Effector memory CD4-positive, alpha-beta T cell (primary cell): Measurements from ENCODE around the gene CXCL9.

Experiments used
- DNase-seq, 3 donors: peaks; one replicate each; pipeline ENCODE4 v3.0.0-alpha.2; 2020
- H3K27ac ChIP-seq: 2 replicates; pipeline ENCODE4 v1.7.0; 2013; ENCODE audit warnings: mild to moderate bottlenecking, low read length, moderate library complexity; ENCODE audit not compliant: insufficient read depth, poor library complexity, severe bottlenecking
- H3K27me3 ChIP-seq: replicated peaks from 2 replicates; pipeline ENCODE4 v1.7.0; 2013; ENCODE audit warnings: mild to moderate bottlenecking, low read length; ENCODE audit not compliant: insufficient read depth, control insufficient read depth, poor library complexity, severe bottlenecking
- H3K36me3 ChIP-seq: 2 replicates; pipeline ENCODE4 v1.7.0; 2013; ENCODE audit warnings: mild to moderate bottlenecking, low read length, moderate library complexity; ENCODE audit not compliant: control insufficient read depth, insufficient read depth
- H3K4me1 ChIP-seq: 2 replicates; pipeline ENCODE4 v1.7.0; 2013; ENCODE audit warnings: low read length, mild to moderate bottlenecking; ENCODE audit not compliant: control insufficient read depth, insufficient read depth, poor library complexity, severe bottlenecking
- H3K4me3 ChIP-seq: 2 replicates; pipeline ENCODE4 v1.7.0; 2013; ENCODE audit warnings: low read length, low read depth, mild to moderate bottlenecking; ENCODE audit not compliant: insufficient read depth, poor library complexity, severe bottlenecking
- H3K9me3 ChIP-seq: 2 replicates; pipeline ENCODE4 v1.7.0; 2013; ENCODE audit warnings: mild to moderate bottlenecking, low read length, moderate library complexity; ENCODE audit not compliant: control insufficient read depth

Gene CXCL9

DNA sequence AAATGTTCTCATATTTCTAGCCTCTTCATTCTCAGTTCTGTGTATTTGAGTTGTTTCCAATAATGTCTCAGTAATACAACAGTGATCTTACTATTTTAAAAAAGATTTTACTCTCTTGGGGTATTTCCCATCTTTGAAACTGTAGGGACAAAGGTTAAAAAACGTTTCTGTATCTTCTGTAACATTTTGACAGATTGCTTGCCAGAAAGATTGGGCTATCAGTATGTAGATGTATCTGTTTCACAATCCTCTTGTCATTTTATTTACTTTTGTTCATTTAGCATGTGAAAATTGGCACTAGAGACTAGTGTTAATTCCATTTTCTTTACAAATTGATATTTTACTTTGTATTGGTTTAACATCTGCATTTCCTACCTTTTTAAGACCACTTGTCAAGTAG, 6.2 kb upstream of the CXCL9 start:
- no peaks in the 10 kb centered on the region for H3K27me3 ChIP-seq
- no peak overlapping the region for H3K4me3 ChIP-seq
- no peaks in the 10 kb centered on the region for H3K36me3 ChIP-seq
- no peak for DNase-seq
- no peaks in the 10 kb centered on the region for H3K9me3 ChIP-seq
- H3K27ac ChIP-seq = no peak overlapping the region
- H3K4me1 ChIP-seq = no peaks in the 10 kb centered on the region

DNA sequence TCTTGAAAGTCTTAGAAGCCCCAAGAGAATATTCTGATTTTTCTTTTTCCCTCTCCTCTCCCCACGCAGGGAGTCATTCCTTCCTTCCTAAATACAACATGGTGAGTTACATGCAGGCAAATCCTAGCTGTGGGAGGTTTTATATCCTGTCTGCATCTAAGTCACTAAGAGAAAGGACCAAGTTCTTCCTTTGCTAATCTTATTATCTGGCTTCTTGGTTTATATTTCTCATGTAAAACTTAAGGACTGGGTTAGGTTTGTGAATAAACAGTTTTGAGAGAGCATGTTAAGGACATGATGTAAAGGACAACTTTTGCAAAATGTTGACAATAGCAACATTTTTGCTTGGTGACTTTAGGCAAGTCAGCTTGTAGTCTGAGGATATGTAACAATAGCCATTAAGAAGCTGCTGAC, 5.1 kb upstream of the CXCL9 start:
- H3K9me3 ChIP-seq = no peaks in the 10 kb centered on the region
- DNase-seq = no peak
- no peak overlapping the region for H3K4me3 ChIP-seq
- H3K36me3 ChIP-seq = no peaks in the 10 kb centered on the region
- H3K4me1 ChIP-seq = no peaks in the 10 kb centered on the region
- no peaks in the 10 kb centered on the region for H3K27me3 ChIP-seq
- no peak overlapping the region for H3K27ac ChIP-seq

DNA sequence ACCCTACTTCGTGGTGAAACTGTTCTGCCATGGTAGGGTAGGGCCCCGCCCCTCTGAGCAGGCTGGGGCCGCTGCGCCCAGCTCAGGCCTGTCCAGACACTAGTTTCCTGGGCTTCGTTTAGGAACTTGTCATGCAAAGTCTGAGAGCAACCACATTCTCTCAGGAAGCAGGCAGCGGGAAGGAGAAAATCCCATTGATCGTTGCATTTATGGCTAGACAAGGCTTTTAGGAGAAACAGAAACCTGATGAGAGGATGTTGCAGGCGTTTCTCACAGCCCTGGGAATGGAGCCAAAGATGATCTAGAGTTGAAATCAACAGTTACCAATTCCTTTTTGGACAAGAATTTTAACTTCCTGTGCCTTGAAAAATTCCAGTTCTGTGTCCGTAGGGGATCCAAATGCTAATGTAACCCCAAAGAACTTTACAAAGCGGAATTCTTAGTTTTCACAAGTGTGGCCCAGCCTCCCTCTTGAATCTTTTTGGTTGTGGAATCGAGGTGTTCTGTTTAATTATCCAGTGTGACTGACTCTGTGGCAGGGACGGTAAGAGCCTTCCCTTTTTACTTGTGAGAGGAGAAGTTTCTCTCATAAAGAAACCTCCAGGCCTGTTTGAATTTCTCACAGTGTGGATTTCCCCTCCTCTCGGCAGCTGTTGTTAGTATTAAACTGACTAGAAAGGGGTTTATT, 4.5 kb upstream of the CXCL9 start:
- DNase-seq = no peak
- no peak overlapping the region for H3K27ac ChIP-seq
- no peaks in the 10 kb centered on the region for H3K4me1 ChIP-seq
- H3K9me3 ChIP-seq = no peaks in the 10 kb centered on the region
- no peak overlapping the region for H3K4me3 ChIP-seq
- H3K27me3 ChIP-seq = no peaks in the 10 kb centered on the region
- H3K36me3 ChIP-seq = no peaks in the 10 kb centered on the region

DNA sequence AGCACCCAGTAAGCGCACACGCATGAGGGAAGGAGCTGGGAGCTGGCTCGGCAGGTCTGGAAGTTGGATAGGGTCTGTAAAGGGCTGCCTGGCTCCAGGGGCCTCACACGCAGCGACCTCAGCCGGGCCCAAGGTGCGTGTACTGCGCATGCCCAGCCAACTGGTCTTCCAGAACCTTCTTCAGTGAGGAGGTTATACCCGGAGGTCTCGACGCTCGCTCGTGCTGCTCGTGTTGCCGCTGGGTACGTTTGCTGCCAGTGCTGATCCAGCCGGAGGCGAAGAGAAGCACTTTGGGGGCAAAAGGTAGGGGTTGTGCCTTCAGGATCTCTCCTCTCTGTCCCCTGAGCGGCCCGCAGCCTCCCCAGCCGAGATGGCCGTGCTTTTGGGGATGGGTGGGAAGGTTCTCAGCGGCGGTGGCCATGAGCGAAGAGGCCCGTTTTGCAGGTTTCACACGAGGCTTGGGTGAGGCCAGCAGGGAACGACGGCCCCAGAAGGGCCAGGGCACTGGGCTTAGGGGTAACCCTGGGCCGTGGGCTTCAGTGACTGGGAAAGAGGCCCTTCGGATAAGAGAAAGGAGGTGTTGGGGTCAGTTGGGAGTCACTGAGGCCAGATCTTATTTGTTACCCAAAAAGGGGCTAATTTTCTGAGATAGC, 3.8 kb upstream of the CXCL9 start:
- no peak overlapping the region for H3K4me3 ChIP-seq
- no peak for DNase-seq
- no peak overlapping the region for H3K27ac ChIP-seq
- H3K4me1 ChIP-seq = no peaks in the 10 kb centered on the region
- no peaks in the 10 kb centered on the region for H3K27me3 ChIP-seq
- H3K36me3 ChIP-seq = no peaks in the 10 kb centered on the region
- H3K9me3 ChIP-seq = no peaks in the 10 kb centered on the region

DNA sequence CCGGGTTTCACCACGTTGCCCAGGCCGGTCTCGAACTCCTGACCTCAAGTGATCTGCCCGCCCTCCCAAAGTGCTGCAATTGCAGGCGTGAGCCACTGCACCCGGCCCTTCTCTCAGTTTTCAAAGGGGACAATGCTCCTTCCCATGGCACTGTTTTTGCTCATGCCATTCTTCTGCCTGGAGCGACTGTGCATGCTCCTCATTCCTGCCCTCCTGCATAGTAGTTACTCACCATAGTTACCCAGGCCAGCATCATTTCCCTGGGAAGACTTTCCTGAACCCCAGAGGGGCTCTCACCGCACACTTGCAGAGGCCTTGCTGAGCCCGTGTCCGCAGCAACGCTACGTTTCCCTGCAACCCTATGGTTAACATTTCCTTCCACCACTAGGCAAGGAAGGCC, 3.3 kb upstream of the CXCL9 start:
- H3K27ac ChIP-seq = no peak overlapping the region
- no peaks in the 10 kb centered on the region for H3K27me3 ChIP-seq
- no peaks in the 10 kb centered on the region for H3K4me1 ChIP-seq
- no peaks in the 10 kb centered on the region for H3K36me3 ChIP-seq
- no peak for DNase-seq
- H3K4me3 ChIP-seq = no peak overlapping the region
- H3K9me3 ChIP-seq = no peaks in the 10 kb centered on the region

DNA sequence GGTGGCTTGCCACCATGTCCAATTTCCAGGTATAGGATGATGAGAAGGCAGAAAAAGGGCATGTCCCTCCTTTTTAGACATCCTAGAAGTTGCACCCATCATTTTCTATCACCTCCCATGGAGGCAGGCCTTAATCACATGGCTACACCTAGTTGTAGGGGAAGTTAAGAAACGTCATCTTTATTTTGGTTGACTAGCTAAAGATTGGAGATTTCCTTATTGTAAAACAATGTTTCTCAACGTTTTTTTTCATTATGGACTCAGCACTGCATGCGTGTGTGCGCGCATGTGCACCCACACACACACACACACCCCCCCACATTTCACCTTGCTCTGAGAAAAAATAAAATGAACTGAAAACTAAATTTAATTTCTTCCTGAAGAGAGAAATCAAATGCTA, 2.0 kb upstream of the CXCL9 start:
- no peak for DNase-seq
- no peaks in the 10 kb centered on the region for H3K27me3 ChIP-seq
- H3K4me3 ChIP-seq = no peak overlapping the region
- H3K4me1 ChIP-seq = no peaks in the 10 kb centered on the region
- no peak overlapping the region for H3K27ac ChIP-seq
- no peaks in the 10 kb centered on the region for H3K36me3 ChIP-seq
- H3K9me3 ChIP-seq = no peaks in the 10 kb centered on the region

DNA sequence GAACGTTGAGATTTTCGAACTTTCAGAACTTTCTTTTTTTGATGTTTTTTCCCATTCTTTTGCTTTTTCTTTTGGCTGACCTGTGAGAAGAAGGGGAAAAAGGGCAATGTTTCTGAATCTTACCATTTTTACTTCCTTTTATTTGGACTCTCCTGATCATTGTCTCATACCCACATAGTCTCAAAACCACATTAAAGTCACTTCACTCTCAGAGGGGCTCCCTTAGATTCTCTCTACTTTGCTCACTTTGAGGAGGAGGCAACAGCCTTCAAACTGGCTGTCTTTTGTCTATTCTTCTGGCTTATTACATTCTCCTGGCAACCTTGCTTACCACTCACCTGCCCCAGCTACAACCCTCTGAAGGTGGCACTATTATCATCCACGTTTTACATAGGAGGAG, 3.7 kb downstream of the CXCL9 start:
- no peaks in the 10 kb centered on the region for H3K4me1 ChIP-seq
- no peaks in the 10 kb centered on the region for H3K27me3 ChIP-seq
- no peak for DNase-seq
- no peaks in the 10 kb centered on the region for H3K9me3 ChIP-seq
- no peak overlapping the region for H3K27ac ChIP-seq
- no peaks in the 10 kb centered on the region for H3K36me3 ChIP-seq
- no peak overlapping the region for H3K4me3 ChIP-seq

DNA sequence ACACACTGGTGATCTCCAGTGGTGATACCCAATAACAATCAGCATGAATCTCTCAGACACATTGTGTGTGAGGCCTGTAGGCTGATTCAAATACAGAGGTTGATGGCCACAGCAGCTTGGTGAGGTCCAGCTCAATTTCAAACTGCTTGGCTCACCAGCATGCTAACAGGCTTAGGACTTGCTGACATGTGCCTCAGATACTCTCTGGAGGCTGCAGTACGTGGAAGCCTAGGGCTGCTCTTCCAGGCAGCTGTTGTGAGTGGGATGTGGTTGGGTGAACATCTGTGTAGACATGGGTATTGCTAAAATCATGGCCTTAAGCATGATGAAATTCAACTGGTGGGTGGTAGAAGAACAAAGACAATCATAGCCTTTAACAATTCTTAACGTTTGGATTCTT, 4.3 kb downstream of the CXCL9 start:
- Histone ChIP-seq H3K27ac (no peak overlapping the region), H3K27me3 (no peaks in the 10 kb centered on the region), H3K36me3 (no peaks in the 10 kb centered on the region), H3K4me3 (no peak overlapping the region), H3K9me3 (no peaks in the 10 kb centered on the region), H3K4me1 (no peaks in the 10 kb centered on the region)
- DNase-seq = no peak

DNA sequence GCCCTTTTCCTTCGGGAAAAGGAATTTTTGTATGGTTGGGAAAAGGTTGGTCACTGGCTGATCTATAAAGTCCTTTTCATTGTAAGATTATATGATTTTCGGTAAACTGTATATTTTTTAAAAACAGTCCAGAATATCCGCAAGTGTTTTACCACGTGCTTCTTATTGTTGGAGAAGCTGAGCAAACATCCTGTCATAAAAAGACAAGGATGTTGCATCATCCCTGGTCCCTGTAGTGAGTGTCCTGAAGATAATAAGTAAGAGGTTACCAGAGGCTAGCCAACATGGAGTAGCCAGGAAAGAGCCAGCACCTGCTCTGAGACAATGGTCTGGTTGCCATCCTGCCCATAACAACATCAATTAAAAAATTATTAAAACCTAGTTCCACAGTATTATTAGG, 5.1 kb downstream of the CXCL9 start:
- H3K4me1 ChIP-seq = no peaks in the 10 kb centered on the region
- H3K4me3 ChIP-seq = no peak overlapping the region
- DNase-seq = no peak
- no peaks in the 10 kb centered on the region for H3K27me3 ChIP-seq
- H3K27ac ChIP-seq = no peak overlapping the region
- no peaks in the 10 kb centered on the region for H3K36me3 ChIP-seq
- H3K9me3 ChIP-seq = no peaks in the 10 kb centered on the region

DNA sequence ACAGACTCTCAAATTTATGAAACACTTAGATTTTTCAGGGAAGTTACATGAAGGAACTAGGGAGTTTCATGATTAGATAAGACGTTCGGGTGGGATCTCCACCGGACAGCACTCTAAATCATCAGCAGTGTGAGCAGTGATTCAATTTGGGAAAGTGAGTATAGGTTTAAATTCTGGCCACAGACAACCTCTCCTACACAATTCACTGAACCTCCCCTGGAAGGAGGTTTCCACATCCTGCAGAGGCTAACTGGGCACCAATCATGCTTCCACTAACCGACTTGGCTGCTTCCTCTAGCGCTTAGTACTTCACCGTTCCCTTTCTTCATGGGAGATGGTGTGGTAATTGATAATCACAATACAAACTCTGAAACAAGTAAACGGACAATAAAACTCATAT, 5.6 kb downstream of the CXCL9 start:
- Histone ChIP-seq H3K27ac (no peak overlapping the region), H3K4me1 (no peaks in the 10 kb centered on the region), H3K9me3 (no peaks in the 10 kb centered on the region), H3K27me3 (no peaks in the 10 kb centered on the region), H3K4me3 (no peak overlapping the region), H3K36me3 (no peaks in the 10 kb centered on the region)
- DNase-seq = no peak
